ENCODE results near the gene MTOR. TPM values are rescaled to one million over a fixed set of nuclear protein-coding genes. Genes with fewer than 3 reads are reported as not detected.
"Not testable (repeated sequence)": the region's sequence is repeated elsewhere in the genome, so short reads cannot be mapped to it uniquely, and the experiment has no call there.

The MTOR gene
- polyA plus RNA-seq, 1 of the 3 experiments (the other 2 are of a cell fraction), result 20.9 TPM

DNA sequence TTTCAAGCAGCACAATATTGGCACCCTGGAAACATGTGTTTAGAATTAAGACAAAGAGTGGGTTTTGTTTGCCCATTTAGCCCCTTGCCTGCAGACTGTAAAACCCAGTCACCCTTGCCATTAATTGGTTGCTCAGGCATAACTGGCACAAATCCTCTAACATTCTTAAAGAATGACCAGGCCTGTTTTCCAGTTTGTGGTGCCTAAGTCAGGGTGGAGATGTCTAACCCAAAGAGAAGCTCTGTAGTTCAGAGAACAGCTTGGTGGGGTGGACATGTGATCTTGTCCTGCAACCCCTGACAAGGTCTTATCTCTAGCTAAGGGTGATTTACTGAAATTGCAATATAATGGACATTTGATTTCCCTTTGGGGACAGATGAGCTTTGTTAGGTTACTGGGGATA, 82.0 kb downstream of the MTOR start (continued):
- TF ChIP-seq, protein P1, sequence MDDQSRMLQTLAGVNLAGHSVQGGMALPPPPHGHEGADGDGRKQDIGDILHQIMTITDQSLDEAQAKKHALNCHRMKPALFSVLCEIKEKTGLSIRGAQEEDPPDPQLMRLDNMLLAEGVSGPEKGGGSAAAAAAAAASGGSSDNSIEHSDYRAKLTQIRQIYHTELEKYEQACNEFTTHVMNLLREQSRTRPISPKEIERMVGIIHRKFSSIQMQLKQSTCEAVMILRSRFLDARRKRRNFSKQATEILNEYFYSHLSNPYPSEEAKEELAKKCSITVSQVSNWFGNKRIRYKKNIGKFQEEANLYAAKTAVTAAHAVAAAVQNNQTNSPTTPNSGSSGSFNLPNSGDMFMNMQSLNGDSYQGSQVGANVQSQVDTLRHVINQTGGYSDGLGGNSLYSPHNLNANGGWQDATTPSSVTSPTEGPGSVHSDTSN (IDR thresholded peaks at IDR 0.05), result peak; percentile 76
- TF ChIP-seq RCOR1 (IDR thresholded peaks at IDR 0.05; ENCODE audit: low read length), result peak; percentile 46; the same call in 1 of the 2 replicates
- TF ChIP-seq REST (IDR thresholded peaks at IDR 0.05; ENCODE audit: low read depth, low read length), result no peak
- TF ChIP-seq MEF2A (IDR thresholded peaks at IDR 0.05; ENCODE audit: borderline replicate concordance, low read depth), result no peak
- TF ChIP-seq FOXJ3 (CRISPR knock-in tag; IDR thresholded peaks at IDR 0.05), result 0 out of 2 replicates have a peak, but pooled peaks have one; percentile 29
- peak; percentile 95 for TF ChIP-seq TCF12 (IDR thresholded peaks at IDR 0.05)
- peak; percentile 73 for TF ChIP-seq NFIC (IDR thresholded peaks at IDR 0.05; ENCODE audit: borderline replicate concordance)
- peak; percentile 48 for TF ChIP-seq CHD2 (IDR thresholded peaks at IDR 0.05; ENCODE audit: low read length, partially characterized antibody)
- TF ChIP-seq MXI1 (IDR thresholded peaks at IDR 0.05; ENCODE audit: low read depth, low read length), result peak; percentile 63
- peak; percentile 19; the same call in 1 of the 2 replicates for TF ChIP-seq USF2 (IDR thresholded peaks at IDR 0.05; ENCODE audit: borderline replicate concordance, low read depth, low read length)
- TF ChIP-seq TEAD4 (IDR thresholded peaks at IDR 0.05; ENCODE audit: borderline replicate concordance, insufficient read depth), result peak; percentile 48; the same call in 1 of the 2 replicates

GRCh38 chr1:11179749-11180148, 82.6 kb downstream of the MTOR start:
- POLR2A ChIA-PET; DNase-seq; H4K20me1 ChIP-seq (ENCODE audit: insufficient read depth); H3K79me2 ChIP-seq (ENCODE audit: insufficient read depth); H3K9ac ChIP-seq; H3K4me3 ChIP-seq (ENCODE audit: low read depth in 2 of 2, low read length in 1 of 2); H2AFZ ChIP-seq (ENCODE audit: low read depth); H3K9me3 ChIP-seq; H3K27me3 ChIP-seq (ENCODE audit: insufficient read depth); H3K9me2 ChIP-seq: not testable (repeated sequence)
- Histone ChIP-seq H3K4me1 (ENCODE audit: control insufficient read depth in 1 of 2, insufficient read depth in 2 of 2, low read depth in 1 of 2, low read length in 1 of 2) (peaks cover 28 to 30% of the 10 kb centered on the region in 2 experiments), H3K36me3 (replicated peaks in 1 of 2; ENCODE audit: control insufficient read depth in 1 of 2, insufficient read depth in 2 of 2, low read length in 1 of 2) (peaks cover 10 to 24% of the 10 kb centered on the region in 2 experiments), H3K4me2 (peak overlapping the region; percentile 46; the same call in 1 of the 2 replicates), H3F3A (replicated peaks; ENCODE audit: insufficient read depth) (peaks cover 35% of the 10 kb centered on the region), H3K27ac (ENCODE audit: low read depth in 2 of 2, low read length in 1 of 2) (peak overlapping the region; percentile 64 to 80)
- WGBS (ENCODE audit: low lambda C conversion rate), result 64% methylated on average over 3 of the region's 3 CpGs
- CTCF ChIA-PET, result interaction anchor here (1.3 to 2.3 kb wide), 3 partner anchors 19 to 142 kb away, joined by 3 to 12 read pairs (median 7); no protein-coding TSS in a partner anchor
